HG03103 (cell line): ENCODE results near the gene CDH4.
"Not testable (repeated sequence)": the region's sequence is repeated elsewhere in the genome, so short reads cannot be mapped to it uniquely, and the experiment has no call there.

Experiments
- ATAC-seq: cut with Tn5 transposase; IDR thresholded peaks from one replicate; pipeline ENCODE4 v1.9.1; 2021; ENCODE audit warnings: low read depth; ENCODE audit not compliant: unreplicated experiment

The CDH4 gene

GRCh38 chr20:61447952-61448351, 195.9 kb downstream of the CDH4 start:
- no peak for ATAC-seq

GRCh38 chr20:61448386-61448785, 196.3 kb downstream of the CDH4 start:
- ATAC-seq, result no peak

- no peak for ATAC-seq
These were observed 197.1 kb downstream of the CDH4 start for GRCh38 chr20:61449057-61449609.

DNA sequence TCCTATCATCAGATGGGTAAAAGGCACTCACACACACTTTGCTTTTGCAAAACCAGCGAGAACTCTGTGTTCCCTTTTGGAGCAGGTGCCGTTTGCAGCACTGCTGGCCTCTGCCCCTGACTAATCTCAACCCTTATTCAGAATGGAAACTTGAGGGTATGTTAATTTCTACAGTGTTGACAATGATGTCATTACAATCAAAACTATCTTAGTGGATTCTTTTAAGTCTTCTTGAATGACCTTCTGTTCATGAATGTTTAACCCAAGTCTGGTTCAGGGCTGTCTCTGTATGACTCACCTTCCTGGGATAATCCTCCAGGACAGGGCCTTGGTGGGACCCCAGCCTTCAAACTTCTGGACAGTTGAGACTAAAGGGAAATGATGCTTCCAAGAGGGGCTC, 197.9 kb downstream of the CDH4 start:
- no peak for ATAC-seq

DNA sequence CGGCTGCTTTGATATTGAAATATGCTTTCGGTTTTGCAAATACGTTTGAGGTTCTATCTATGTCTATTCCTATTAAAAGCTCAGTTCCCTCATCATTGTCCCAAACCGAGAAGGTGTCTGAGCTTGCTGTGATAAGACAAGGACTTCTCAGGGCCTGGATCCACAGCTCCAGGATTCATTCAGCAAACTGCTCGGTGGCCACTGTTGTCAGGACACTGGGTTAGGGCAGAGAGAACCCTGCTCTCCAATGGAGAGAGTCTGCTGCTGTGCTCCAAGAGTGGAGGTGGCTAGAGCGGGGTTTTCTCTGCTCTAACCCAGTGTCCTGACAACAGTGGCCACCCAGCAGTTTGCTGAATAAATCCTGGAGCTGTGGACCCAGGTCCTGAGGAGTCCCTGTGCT, 198.5 kb downstream of the CDH4 start:
- ATAC-seq, result no peak

- ATAC-seq, result no peak
These were observed 198.9 kb downstream of the CDH4 start for GRCh38 chr20:61451009-61451408.

DNA sequence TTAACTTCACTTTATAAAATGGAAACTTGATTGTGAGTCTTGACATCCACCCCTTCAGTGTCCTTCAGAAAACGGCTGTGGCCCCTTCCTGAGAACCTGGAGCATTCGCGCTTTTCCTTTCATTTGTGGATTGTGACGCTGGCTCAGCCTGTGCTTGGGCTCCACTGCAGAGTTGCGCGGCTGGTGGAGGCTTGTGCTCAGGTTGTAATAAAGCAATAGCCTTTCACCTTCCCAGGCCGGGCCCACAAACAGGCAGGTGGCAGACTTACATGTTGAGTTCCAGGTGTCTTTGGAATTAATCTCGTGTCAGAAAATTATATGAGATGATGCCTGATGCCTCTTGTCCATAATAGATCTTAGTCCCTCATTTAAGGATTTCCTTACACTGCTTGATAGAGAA, 199.9 kb downstream of the CDH4 start:
- no peak for ATAC-seq

DNA sequence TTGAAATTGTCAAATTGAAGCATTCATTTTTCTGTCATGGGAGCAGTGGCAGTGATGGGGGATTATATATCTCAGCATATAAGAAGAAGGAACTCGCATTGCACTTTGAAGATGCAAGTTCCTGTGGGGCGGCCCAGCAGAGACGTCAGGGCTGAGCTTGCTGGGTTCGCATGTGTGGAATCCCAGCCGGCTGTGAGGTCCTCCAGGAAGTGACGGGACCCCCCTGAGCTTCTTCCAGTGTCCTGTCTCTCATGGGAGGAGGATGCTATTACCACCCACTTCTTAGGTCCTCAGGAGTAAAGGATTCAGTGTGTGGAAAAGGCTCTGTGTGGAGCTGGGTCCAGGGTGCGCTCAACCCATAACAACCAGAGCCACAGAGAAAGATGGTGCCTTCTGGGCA, 201.2 kb downstream of the CDH4 start:
- ATAC-seq, result no peak

DNA sequence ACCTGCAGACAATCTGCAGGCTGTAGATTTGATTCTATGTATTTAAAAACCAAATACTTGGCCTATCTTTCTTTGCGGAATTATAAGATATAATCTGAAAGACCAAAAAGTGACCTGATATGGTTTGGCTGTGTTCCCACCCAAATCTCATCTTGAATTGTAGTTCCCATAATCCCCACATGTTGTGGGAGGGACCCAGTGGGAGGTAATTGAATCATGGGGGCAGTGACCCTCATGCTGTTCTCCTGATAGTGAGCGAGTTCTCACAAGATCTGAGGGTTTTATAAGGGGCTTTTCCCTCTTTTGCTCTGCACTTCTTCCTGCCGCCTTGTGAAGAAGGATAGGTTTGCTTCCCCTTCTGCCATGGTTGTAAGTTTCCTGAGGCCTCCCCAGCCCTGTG, 201.6 kb downstream of the CDH4 start:
- not testable (repeated sequence) for ATAC-seq

DNA sequence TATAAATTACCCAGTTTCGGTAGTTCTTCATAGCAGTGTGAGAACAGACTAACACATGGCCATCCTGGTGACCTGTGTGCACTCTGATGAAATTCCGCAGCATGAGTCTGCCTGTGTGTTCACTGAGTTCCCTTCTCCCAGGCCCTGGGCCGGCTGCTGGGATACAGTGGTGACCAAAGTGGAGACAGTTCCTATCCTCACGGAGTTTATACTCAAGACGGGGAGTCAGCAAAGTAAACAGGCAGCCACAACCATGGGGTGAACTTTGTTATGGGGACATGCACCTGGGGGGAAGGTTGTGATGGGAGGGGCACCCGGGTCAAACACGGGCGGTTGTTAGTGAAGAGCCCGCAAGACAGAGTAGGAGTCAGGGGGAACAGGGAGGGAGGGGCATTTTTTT, 202.0 kb downstream of the CDH4 start:
- ATAC-seq, result no peak

- no peak for ATAC-seq
These were observed 203.6 kb downstream of the CDH4 start for GRCh38 chr20:61455508-61456215.

DNA sequence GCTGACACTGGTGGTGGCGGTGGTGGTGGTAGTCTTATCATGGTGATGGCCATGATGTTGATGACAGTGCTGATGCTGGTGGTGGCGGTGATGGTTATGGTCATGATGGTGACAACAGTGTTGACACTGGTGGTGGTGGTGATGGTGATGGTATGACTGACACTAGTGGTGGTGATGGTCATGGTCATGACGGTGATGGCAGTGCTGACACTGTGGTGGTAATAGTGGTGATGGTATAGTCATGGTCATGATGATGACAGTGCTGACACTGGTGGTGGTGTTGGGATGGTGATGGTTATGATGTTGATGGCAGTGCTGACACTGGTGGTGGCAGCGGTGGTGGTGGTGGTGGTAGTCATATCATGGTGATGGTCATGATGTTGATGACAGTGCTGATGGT, 205.7 kb downstream of the CDH4 start:
- no peak for ATAC-seq

- no peak for ATAC-seq
These were observed 206.2 kb downstream of the CDH4 start for GRCh38 chr20:61458146-61458746.

DNA sequence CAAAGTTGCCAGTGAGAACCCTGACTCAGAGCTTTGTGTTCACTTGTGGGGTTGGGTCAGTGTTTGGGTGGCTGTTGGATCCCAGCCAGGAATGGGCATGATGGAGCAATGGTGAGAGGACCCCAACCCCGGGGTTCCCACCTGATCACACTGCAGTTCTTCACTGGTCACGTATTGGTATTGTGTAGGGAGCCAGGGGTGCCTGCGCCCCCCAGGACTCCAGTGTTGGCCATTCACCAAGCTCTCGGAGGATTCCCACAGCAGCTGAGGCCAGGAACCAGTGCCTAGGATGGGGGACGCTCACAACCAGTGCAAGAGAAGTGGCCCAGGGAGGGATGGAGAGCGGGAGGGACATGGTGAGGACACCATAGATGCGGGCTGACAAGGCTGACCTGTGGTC, 207.2 kb downstream of the CDH4 start:
- ATAC-seq, result no peak

DNA sequence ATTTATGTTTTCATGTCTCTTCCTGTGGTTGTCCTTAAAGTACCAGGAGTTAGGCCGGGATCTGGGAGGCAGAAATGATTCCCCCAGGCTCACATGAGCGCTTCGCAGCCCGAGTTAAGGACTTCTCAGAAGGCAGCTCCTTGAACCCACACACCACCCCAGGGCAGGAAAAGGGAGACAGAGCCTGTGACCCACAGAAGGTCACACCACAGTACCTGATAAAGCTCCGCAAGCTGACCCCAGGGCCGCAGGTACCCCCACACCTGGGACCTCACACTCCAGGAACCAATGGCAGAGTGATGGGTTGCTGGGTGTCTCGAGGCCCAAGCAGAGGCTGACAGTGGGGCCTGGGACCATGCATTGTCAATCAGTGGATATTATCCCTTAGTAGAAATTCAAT, 207.6 kb downstream of the CDH4 start:
- ATAC-seq, result no peak

DNA sequence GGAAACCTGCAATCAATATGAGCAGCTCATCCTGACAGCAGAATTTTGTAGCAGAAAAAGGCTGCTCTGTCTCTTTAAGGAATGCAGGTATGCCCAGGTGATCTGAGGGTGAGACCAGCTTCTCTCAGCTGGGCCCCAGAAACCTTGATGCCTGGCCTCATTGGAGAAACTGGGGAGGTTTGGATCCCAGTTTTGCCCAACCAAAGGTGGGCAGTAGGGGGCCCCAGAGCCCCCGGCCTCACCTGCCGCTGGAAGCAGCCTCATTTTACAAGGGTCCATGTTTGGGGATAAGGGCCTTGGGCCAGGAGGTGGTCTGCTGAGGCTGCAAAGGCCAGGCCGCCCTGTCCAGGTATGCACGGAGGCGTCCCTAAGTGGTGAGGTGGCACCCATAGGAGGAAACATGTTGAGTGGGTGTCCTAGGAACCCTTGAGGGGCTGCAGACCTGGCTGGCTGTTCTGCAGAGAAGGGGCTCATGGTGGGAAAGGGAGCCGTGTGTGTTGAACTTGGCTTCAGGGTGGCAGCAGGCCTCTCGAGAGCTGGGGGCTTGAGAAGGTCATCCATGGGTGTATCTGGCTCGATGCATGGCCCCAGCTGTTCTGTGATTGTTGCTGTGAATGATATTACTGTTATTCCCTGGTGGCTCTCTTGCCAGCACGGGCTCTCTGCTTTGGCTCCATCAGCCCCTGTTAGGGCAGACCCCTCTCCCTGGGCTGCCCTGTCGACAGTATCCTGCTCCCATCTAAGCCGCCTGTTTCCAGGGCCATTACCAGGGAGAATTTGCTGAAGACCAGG, 208.4 kb downstream of the CDH4 start:
- ATAC-seq, result no peak

GRCh38 chr20:61461461-61461860, 209.4 kb downstream of the CDH4 start:
- ATAC-seq, result no peak

DNA sequence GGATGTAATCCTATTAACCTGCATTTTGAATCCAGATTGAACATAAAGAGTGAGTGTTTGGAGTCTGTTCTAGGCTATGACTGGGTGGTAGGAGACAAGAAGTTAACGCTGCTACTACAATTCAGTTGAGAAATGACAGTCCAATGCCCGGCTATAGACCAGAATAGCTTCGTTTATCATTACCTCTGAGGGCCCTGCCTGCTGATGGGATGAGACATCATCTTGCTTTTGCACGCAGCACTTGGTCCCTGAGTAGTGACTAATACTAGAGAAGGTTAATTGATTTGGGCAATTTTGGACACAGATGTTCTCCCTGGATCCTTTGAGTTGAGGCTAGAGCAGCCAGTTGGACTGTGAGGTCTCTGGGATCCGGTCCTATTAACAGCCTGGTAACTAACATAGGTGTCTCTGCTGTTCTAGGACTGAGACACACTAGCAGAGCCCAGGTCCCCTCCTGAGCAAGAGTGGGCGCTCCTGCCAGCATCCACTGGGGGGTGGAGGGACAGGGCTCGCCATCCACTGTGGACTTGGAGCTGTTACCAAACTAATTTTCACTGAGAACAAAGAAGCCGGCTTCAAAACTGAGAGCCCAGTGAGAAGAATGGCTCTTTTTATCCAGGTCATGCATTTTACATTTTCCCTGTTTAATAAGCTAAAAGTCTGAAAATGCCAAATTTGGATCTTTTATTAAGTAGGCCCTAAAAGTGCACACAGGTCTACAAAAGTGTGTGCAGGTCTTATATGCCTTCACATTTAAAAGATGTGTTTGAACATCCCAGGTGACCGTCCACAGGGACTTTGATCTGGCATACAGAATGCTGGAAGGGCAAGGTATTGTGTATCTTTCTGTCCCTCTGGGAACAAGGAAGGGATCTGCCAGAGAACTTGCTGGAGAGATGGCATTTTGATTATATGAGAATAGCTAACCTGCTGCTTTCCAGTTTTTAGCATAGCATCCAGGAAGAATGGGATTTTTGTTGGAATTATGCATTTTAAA, 212.5 kb downstream of the CDH4 start:
- no peak for ATAC-seq

DNA sequence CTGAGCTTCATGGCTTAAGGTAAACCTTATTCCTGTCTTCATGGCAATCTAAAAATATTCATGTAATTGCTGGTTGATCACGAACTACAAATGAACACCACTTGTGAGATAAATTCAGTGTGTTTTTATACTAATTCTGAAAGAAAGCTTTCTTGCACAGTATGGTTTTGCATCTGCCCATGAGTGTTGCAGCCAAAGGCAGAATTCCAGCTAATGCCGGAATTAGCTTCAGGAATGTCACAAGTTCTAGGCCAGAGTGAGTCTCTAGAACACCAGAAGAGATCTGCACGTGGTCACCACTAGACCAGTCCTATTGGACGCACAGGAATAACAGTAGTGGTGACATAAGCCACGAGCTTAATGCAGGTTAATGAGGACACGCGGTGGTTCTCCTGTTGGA, 223.7 kb downstream of the CDH4 start:
- ATAC-seq, result no peak

- no peak for ATAC-seq
These were observed 224.9 kb downstream of the CDH4 start for GRCh38 chr20:61476956-61477355.
